HepG2 (cell line): ENCODE data around the gene PRR29. TPM values are rescaled to one million over a fixed set of nuclear protein-coding genes. Genes with fewer than 3 reads are reported as not detected.
A peak's percentile ranks its signal among the peaks of the same experiment; 100 is the strongest.

ENCODE experiments used
- ATAC-seq: fragments of 200-7000 bp; cut with Tn5 transposase; 3 replicates; pipeline ENCODE4 v1.9.1; 2020; ENCODE audit warnings: mild to moderate bottlenecking, moderate library complexity
- BruUV-seq: library from RNA; stranded (reverse); fragments of 400-500 nt; replicated peaks from 2 replicates; lab custom pipeline; 2021; lab: Mats Ljungman, UMichigan
- CTCF ChIA-PET: fragments of 300-600 bp; formaldehyde crosslinking; extraction: SDS; loops from one replicate; lab custom pipeline; 2021; ENCODE audit warnings: low total read pairs, inconsistent platforms, low intra/inter-chr PET ratio; lab: Yijun Ruan, JAX
- POLR2A ChIA-PET: fragments of 350-600 bp; sonication (Branson Sonifier 250); formaldehyde crosslinking; loops from one replicate; lab custom pipeline; 2020; ENCODE audit warnings: antibody characterized with exemption, inconsistent platforms; lab: Yijun Ruan, JAX
- DNase-seq: peaks from one replicate; pipeline ENCODE4 v3.0.0-alpha.2; 2015; ENCODE audit warnings: low spot score
- FAIRE-seq: peaks from 3 replicates; lab custom pipeline; 2011; peaks lifted over from hg19 to GRCh38; lab: Jason Lieb, UNC
- H2AFZ ChIP-seq: one replicate; pipeline ENCODE4 v1.6.1; 2011; ENCODE audit warnings: low read length, inconsistent platforms
- H3K27ac ChIP-seq: fragments of 300-600 bp; 3 replicates; pipeline ENCODE4 v1.8.0; 2011; ENCODE audit warnings: mixed run types, mild to moderate bottlenecking, mixed read lengths, low read length, inconsistent platforms; ENCODE audit not compliant: insufficient read depth; ENCODE audit errors: extremely low read length
- H3K27me3 ChIP-seq, 2 experiments: fragments of 200-600 bp in 1 of 2; 2 replicates in 1 of 2; 3 replicates in 1 of 2; pipeline versions ENCODE4 v1.6.0 to v1.8.0; 2011; ENCODE audit warnings: low read length in 2 of 2, mild to moderate bottlenecking in 2 of 2, moderate library complexity in 2 of 2, inconsistent platforms in 1 of 2; ENCODE audit not compliant: insufficient read depth in 2 of 2, control insufficient read depth in 1 of 2
- H3K36me3 ChIP-seq, 2 experiments: fragments of 200-600 bp in 1 of 2; replicated peaks in 1 of 2; 2 replicates in 1 of 2; 3 replicates in 1 of 2; pipeline versions ENCODE4 v1.5.1 to v1.8.0; 2011; ENCODE audit warnings: low read length in 2 of 2, inconsistent platforms in 1 of 2; ENCODE audit not compliant: insufficient read depth in 2 of 2, control insufficient read depth in 1 of 2
- H3K4me1 ChIP-seq: 2 replicates; pipeline ENCODE4 v1.5.1; 2012; ENCODE audit warnings: low read length, inconsistent platforms; ENCODE audit not compliant: insufficient read depth
- H3K4me2 ChIP-seq: 2 replicates; pipeline ENCODE4 v1.6.0; 2011; ENCODE audit warnings: low read depth, low read length, inconsistent platforms
- H3K4me3 ChIP-seq, 3 experiments: fragments of 200-600 bp in 1 of 3; sonication (generic), shearing (Covaris generic) in 1 of 3; replicated peaks in 1 of 3; 2 replicates each; pipeline ENCODE4 v1.5.1; 2011 to 2016; ENCODE audit warnings: low read length in 3 of 3, inconsistent platforms in 2 of 3, low read depth in 2 of 3, mild to moderate bottlenecking in 2 of 3, control low read depth in 1 of 3, mixed read lengths in 1 of 3; ENCODE audit not compliant: insufficient read depth in 1 of 3
- H3K79me2 ChIP-seq: one replicate; pipeline ENCODE4 v1.6.1; 2011; ENCODE audit warnings: low read length, inconsistent platforms; ENCODE audit not compliant: insufficient read depth
- H3K9ac ChIP-seq: 2 replicates; pipeline ENCODE4 v1.6.0; 2011; ENCODE audit warnings: mild to moderate bottlenecking, low read depth, low read length, inconsistent platforms; ENCODE audit not compliant: insufficient read depth
- H3K9me3 ChIP-seq: 2 replicates; pipeline ENCODE4 v1.5.1; 2012; ENCODE audit warnings: mild to moderate bottlenecking, low read length
- H4K20me1 ChIP-seq: 2 replicates; pipeline ENCODE4 v1.6.0; 2011; ENCODE audit warnings: inconsistent platforms, mild to moderate bottlenecking, low read length, moderate library complexity; ENCODE audit not compliant: insufficient read depth
- FLYWCH1 ChIP-seq: sonication (generic); formaldehyde crosslinking; IDR thresholded peaks from 2 replicates; pipeline ENCODE4 v1.8.1; 2023; ENCODE audit warnings: mild to moderate bottlenecking, missing genetic modification reagents
- FOXK1 ChIP-seq: sonication (generic); formaldehyde crosslinking; IDR thresholded peaks from 2 replicates; pipeline ENCODE4 v1.4.0; 2020; ENCODE audit warnings: low read depth, missing genetic modification reagents, borderline replicate concordance
- HOXA3 ChIP-seq: sonication (generic); formaldehyde crosslinking; IDR thresholded peaks from 2 replicates; pipeline ENCODE4 v1.5.0; 2020; ENCODE audit warnings: missing genetic modification reagents
- RFX1 ChIP-seq: fragments of 450-650 bp; IDR thresholded peaks from 2 replicates; pipeline ENCODE4 v1.6.1; 2017
- SRF ChIP-seq: IDR thresholded peaks from 2 replicates; pipeline ENCODE4 v1.6.1; 2011; ENCODE audit warnings: mild to moderate bottlenecking, low read depth, low read length, moderate library complexity
- SRSF4 ChIP-seq: fragments of 200-400 bp; formaldehyde crosslinking; IDR thresholded peaks from one replicate; pipeline ENCODE4 v1.6.1; 2018; ENCODE audit warnings: mild to moderate bottlenecking, low read depth, low read length, moderate library complexity; ENCODE audit not compliant: poor library complexity, severe bottlenecking
- ZNF451 ChIP-seq: sonication (generic); formaldehyde crosslinking; IDR thresholded peaks from 2 replicates; pipeline ENCODE4 v1.5.0; 2020; ENCODE audit warnings: mild to moderate bottlenecking, missing genetic modification reagents
- ZNF510 ChIP-seq: sonication (generic); formaldehyde crosslinking; IDR thresholded peaks from 2 replicates; pipeline ENCODE4 v1.4.0; 2020; ENCODE audit warnings: low read depth, mild to moderate bottlenecking, missing genetic modification reagents
- ZNF883 ChIP-seq: sonication (generic); formaldehyde crosslinking; IDR thresholded peaks from 2 replicates; pipeline ENCODE4 v1.5.1; 2020; ENCODE audit warnings: mild to moderate bottlenecking, missing genetic modification reagents; ENCODE audit errors: not compliant biosample characterization
- ZNF891 ChIP-seq: sonication (generic); formaldehyde crosslinking; IDR thresholded peaks from 2 replicates; pipeline ENCODE4 v1.5.0; 2020; ENCODE audit warnings: mild to moderate bottlenecking, missing genetic modification reagents
- ZSCAN21 ChIP-seq: sonication (generic); formaldehyde crosslinking; IDR thresholded peaks from 2 replicates; pipeline ENCODE4 v1.8.0; 2022; ENCODE audit warnings: mild to moderate bottlenecking, missing genetic modification reagents, moderate library complexity, borderline replicate concordance
- WGBS: methylation state at CpG from one replicate; pipeline ENCODE4 v1.1.6; 2017; ENCODE audit warnings: low lambda C conversion rate; 5-methylcytosine and 5-hydroxymethylcytosine counted together
- in situ Hi-C: cut with HindIII; loops from 2 replicates; pipeline ENCODE4 v1.10.0; 2017; ENCODE audit warnings: low pct_unique_long_range_greater_than_20kb; ENCODE audit not compliant: extremely low pct_ligation_motif_present
- intact Hi-C: fragments of 100-400 bp; cut with micrococcal nuclease; formaldehyde crosslinking; loops from one replicate; pipeline ENCODE4 v1.10.0; 2022; ENCODE audit not compliant: unreplicated experiment
- polyA plus RNA-seq, 8 experiments: library from polyadenylated mRNA; depleted of rRNA in 3 of 8; stranded (reverse) in 7 of 8; unstranded in 1 of 8; fragments of >200 nt; fragmentation: Illumina TruSeq in 4 of 8; extraction: Trizol in 4 of 8; gene quantifications; 2 replicates each; pipeline versions ENCODE4 v1.2.1 to v1.2.3, GENCODE V29; 2011 to 2016; ENCODE audit warnings: low read depth in 4 of 8, missing spikeins in 1 of 8, mixed read lengths in 1 of 8; ENCODE audit not compliant: insufficient read depth in 1 of 8
- total RNA-seq, 5 experiments: library from RNA; depleted of rRNA; stranded (reverse); fragments of >200 nt; fragmentation: Illumina TruSeq; extraction: Trizol; gene quantifications; 2 replicates each; pipeline ENCODE4 v1.2.3, GENCODE V29; 2016; ENCODE audit warnings: low read depth in 1 of 5
- TF ChIP-seq, protein P1 (sequence below), 2 experiments: fragments of 450-650 bp in 1 of 2; sonication (generic) in 1 of 2; formaldehyde crosslinking; IDR thresholded peaks; 2 replicates each; pipeline versions ENCODE4 v1.5.0 to v1.8.0; 2020 to 2022; ENCODE audit warnings: mild to moderate bottlenecking in 1 of 2, missing genetic modification reagents in 1 of 2
- TF ChIP-seq, protein P2 (sequence below): sonication (generic); formaldehyde crosslinking; IDR thresholded peaks from 2 replicates; pipeline ENCODE4 v1.4.0; 2020; ENCODE audit warnings: missing genetic modification reagents
- TF ChIP-seq, protein P3 (sequence below): sonication (generic); formaldehyde crosslinking; IDR thresholded peaks from 2 replicates; pipeline ENCODE4 v1.5.0; 2020; ENCODE audit warnings: mild to moderate bottlenecking, missing genetic modification reagents, borderline replicate concordance

The PRR29 gene
- total and polyA plus RNA-seq, 2 of the 13 experiments (the other 11 are each of a cell fraction or from before 2014, with no cell fraction given): 0.07 to 0.20 TPM

DNA sequence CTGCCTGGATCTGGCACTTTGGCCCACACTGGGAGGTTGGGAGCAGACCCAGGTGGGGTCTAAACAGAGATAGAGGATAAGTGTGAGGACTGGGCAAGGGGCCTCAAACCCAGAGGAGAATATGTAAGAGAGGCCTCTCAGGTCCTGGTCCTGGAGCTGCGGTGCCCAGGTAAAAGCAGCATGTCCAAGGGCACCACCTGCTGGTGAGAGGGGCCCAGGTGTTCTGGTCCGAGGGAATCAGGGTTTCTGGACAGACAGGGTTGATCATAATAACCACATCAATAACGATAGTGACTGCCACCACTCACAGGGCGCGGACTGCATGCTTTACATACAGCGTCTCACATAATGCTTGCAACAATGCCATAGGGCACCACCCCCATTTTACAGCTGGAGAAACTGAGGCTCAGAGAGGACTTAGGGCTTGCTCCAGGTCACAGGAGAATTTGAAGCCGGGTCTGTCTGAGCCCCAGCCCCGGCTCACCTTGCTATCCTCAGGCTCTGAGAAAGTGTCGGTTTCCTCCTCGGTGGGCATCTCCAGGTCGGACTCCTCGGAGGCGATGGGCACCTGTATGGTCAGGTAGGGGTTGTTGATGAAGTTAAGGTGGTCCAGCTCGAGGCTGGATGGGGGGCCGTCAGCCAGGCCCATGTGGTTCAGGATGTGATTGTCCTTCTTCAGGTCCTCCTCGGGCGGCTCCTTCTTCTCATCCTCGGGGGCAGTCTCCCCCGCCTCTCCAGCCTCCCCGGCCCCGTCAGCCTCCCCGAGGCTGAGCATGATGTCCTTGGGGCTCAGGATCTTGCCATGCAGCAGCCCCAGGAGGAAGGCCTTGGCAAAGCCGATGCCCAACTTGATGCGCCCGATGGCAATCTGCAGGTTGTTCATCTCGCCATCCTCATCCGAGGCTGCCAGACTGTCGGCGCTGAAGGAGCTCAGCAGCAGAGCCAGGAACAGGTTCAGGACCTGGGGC is 46.9 kb upstream of the PRR29 start:
- in situ Hi-C loops: no loop called here
- POLR2A ChIA-PET: interaction anchor here (1.0 kb wide), 2 partner anchors 10 to 194 kb away, joined by 3 read pairs; no protein-coding TSS in a partner anchor
- no peak overlapping the region for H3K4me3 ChIP-seq
- intact Hi-C loops: loop anchor here (1.0 to 2.0 kb wide), 2 partner anchors 32 to 39 kb away; partner anchors contain the start of gene GH1
- H3K27ac ChIP-seq: no peak overlapping the region
- no peaks in the 10 kb centered on the region for H3K9me3 ChIP-seq
- CTCF ChIA-PET: interaction anchor here (1.4 to 2.2 kb wide), 2 partner anchors 32 to 40 kb away, joined by 6 to 16 read pairs; partner anchors contain the start of genes CSHL1 and GH1
- DNase-seq (peak; percentile 62), ATAC-seq (peak; percentile 67), FAIRE-seq (peak; percentile 93)
- H3K27me3 ChIP-seq: peaks cover 27 to 59% of the 10 kb centered on the region in 2 experiments; a peak in 4 of 5 replicates
- no peak overlapping the region for H2AFZ ChIP-seq
- no peaks in the 10 kb centered on the region for H4K20me1 ChIP-seq
- H3K9ac ChIP-seq: no peak overlapping the region
- H3K4me2 ChIP-seq: no peak overlapping the region
- H3K79me2 ChIP-seq: no peaks in the 10 kb centered on the region
- no peaks in the 10 kb centered on the region for H3K36me3 ChIP-seq
- 18% methylated on average over 12 of the region's 29 CpGs for WGBS
- H3K4me1 ChIP-seq: peaks cover 18% of the 10 kb centered on the region
- BruUV-seq: no TSS peak
- no peak for TF ChIP-seq FLYWCH1 (CRISPR knock-in tag)
- TF ChIP-seq FOXK1 (CRISPR knock-in tag): no peak
- no peak for TF ChIP-seq ZNF510 (CRISPR knock-in tag)
- TF ChIP-seq ZNF451 (CRISPR knock-in tag): no peak
- peak; percentile 9; the same call in 1 of the 2 replicates for TF ChIP-seq HOXA3 (CRISPR knock-in tag)
- TF ChIP-seq ZNF883 (CRISPR knock-in tag): peak; percentile 28
- no peak for TF ChIP-seq ZSCAN21 (CRISPR knock-in tag)
- TF ChIP-seq, protein P1, sequence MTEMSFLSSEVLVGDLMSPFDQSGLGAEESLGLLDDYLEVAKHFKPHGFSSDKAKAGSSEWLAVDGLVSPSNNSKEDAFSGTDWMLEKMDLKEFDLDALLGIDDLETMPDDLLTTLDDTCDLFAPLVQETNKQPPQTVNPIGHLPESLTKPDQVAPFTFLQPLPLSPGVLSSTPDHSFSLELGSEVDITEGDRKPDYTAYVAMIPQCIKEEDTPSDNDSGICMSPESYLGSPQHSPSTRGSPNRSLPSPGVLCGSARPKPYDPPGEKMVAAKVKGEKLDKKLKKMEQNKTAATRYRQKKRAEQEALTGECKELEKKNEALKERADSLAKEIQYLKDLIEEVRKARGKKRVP (CRISPR knock-in tag; IDR thresholded peaks at IDR 0.05): no peak
- no peak for TF ChIP-seq SRF
- TF ChIP-seq, protein P2, sequence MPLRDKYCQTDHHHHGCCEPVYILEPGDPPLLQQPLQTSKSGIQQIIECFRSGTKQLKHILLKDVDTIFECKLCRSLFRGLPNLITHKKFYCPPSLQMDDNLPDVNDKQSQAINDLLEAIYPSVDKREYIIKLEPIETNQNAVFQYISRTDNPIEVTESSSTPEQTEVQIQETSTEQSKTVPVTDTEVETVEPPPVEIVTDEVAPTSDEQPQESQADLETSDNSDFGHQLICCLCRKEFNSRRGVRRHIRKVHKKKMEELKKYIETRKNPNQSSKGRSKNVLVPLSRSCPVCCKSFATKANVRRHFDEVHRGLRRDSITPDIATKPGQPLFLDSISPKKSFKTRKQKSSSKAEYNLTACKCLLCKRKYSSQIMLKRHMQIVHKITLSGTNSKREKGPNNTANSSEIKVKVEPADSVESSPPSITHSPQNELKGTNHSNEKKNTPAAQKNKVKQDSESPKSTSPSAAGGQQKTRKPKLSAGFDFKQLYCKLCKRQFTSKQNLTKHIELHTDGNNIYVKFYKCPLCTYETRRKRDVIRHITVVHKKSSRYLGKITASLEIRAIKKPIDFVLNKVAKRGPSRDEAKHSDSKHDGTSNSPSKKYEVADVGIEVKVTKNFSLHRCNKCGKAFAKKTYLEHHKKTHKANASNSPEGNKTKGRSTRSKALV (CRISPR knock-in tag): no peak
- no peak for TF ChIP-seq RFX1
- TF ChIP-seq, protein P3, sequence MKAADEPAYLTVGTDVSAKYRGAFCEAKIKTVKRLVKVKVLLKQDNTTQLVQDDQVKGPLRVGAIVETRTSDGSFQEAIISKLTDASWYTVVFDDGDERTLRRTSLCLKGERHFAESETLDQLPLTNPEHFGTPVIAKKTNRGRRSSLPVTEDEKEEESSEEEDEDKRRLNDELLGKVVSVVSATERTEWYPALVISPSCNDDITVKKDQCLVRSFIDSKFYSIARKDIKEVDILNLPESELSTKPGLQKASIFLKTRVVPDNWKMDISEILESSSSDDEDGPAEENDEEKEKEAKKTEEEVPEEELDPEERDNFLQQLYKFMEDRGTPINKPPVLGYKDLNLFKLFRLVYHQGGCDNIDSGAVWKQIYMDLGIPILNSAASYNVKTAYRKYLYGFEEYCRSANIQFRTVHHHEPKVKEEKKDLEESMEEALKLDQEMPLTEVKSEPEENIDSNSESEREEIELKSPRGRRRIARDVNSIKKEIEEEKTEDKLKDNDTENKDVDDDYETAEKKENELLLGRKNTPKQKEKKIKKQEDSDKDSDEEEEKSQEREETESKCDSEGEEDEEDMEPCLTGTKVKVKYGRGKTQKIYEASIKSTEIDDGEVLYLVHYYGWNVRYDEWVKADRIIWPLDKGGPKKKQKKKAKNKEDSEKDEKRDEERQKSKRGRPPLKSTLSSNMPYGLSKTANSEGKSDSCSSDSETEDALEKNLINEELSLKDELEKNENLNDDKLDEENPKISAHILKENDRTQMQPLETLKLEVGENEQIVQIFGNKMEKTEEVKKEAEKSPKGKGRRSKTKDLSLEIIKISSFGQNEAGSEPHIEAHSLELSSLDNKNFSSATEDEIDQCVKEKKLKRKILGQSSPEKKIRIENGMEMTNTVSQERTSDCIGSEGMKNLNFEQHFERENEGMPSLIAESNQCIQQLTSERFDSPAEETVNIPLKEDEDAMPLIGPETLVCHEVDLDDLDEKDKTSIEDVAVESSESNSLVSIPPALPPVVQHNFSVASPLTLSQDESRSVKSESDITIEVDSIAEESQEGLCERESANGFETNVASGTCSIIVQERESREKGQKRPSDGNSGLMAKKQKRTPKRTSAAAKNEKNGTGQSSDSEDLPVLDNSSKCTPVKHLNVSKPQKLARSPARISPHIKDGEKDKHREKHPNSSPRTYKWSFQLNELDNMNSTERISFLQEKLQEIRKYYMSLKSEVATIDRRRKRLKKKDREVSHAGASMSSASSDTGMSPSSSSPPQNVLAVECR (CRISPR knock-in tag): 0 out of 2 replicates have a peak, but pooled peaks have one; percentile 16
- TF ChIP-seq SRSF4: no peak
- no peak for TF ChIP-seq ZNF891 (CRISPR knock-in tag)
